GM08714 (cell line): ENCODE results near the gene IRAK2.

ENCODE experiments used
- H3K4me3 ChIP-seq: fragments of 200-500 bp; sonication (Bioruptor generic); 2 replicates; pipeline ENCODE4 v1.5.1; 2014; ENCODE audit warnings: mild to moderate bottlenecking, low read length, inconsistent platforms
- ZNF274 ChIP-seq: IDR thresholded peaks from 2 replicates; pipeline ENCODE4 v1.6.1; 2012; ENCODE audit warnings: mild to moderate bottlenecking, low read depth, low read length

Gene IRAK2

DNA sequence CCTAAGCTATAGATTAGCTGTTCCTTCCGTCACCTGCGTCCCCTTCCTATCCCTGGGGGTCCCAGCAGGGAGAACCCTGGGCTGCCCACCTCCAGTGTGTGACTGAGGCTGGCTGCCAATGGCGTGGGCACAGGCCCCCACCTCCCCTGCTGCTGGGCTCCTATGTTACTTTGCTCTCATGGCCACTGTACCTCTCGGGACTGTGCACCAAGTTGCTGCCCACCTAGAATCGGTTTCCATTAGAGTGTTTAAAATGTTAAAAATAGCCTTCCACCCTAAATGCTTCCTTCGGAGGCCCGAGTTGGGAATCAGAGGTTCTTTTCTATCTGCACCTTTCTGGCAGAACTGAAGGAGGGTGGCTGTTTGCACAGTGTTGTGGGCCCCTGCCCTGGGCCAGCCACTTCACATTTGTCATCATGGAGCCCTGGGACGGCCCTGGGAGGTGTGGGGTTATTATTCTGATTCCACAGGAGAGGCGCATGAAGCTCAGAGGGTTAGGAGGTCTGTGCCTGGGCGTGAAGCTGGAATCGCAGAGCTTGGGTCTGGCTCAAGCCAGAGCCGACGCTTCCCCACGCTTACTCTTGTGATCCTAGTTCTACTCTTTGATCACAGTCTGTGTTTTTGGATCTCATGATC, 29.1 kb downstream of the IRAK2 start:
- no peak for TF ChIP-seq ZNF274
- H3K4me3 ChIP-seq, result no peak overlapping the region

DNA sequence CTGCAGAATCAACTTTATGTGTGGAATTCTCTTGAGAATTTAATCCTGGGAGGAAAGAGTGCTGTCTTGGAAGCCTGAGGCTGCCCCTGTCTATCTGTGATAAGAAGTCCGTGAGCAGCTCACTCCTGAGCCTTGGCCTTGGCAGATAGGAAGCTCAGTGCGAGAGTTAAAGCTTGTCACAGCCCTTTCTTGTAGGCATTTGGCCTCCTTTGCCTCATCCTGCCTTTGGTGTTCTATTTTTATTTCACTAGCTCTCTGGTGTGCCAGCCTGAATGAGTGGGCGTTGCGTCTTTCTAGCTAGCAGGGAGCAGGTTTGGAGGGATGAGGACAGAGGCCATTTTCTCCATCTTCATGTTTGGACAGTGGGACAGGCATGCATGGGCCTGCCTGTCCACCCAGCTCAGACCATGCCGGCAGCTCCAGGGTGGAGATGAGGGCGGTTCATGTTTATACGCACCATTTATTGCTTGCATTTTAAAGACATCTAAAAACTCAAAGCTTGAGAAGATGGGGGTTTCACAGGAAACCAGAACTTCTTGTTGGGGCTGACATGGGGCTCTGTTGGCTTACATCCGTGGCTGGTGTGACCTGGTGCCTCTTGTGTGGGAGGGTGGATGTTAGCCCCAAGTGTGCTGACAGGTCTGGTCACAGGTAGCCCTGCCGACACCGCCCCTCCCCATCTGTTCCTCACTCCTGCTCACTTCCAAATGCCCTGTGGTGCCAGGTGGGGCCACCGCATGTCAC, 29.8 kb downstream of the IRAK2 start:
- TF ChIP-seq ZNF274, result no peak
- no peak overlapping the region; the same call in 1 of the 2 replicates for H3K4me3 ChIP-seq

DNA sequence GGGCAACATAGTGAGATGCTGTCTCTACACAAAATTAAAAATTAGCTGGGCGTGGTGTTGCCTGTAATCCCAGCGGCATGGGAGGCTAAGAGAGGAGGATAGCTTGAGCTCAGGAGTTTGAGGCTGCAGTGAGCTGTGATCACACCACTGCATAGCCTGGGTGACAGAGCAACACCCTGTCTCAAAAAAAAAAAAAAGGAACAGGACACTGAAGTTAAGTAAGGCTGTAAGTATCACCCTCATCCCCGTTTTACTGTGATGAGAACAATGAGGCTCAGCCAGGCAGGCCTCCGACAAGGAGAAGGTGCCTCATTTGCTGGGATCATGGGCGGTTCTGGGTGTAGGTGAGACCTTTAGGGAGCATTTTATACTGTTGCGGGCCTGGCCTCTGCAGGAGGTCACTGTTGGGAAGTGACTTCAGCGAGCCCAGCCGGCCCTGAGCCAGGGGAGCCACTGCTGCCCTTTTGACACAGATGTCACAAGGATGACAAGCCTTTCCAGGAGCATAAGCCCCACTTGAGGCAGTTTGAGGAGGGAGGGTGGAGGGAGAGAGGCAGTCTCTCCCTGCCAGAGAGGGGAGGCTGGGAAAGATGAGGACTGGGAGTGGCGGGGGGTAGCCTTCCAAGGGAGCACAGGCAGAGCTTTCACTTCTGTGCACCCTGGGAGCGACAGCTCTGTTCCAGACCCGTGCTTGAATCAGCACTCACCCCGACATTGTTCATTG, 30.8 kb downstream of the IRAK2 start:
- TF ChIP-seq ZNF274, result no peak
- no peak overlapping the region for H3K4me3 ChIP-seq

DNA sequence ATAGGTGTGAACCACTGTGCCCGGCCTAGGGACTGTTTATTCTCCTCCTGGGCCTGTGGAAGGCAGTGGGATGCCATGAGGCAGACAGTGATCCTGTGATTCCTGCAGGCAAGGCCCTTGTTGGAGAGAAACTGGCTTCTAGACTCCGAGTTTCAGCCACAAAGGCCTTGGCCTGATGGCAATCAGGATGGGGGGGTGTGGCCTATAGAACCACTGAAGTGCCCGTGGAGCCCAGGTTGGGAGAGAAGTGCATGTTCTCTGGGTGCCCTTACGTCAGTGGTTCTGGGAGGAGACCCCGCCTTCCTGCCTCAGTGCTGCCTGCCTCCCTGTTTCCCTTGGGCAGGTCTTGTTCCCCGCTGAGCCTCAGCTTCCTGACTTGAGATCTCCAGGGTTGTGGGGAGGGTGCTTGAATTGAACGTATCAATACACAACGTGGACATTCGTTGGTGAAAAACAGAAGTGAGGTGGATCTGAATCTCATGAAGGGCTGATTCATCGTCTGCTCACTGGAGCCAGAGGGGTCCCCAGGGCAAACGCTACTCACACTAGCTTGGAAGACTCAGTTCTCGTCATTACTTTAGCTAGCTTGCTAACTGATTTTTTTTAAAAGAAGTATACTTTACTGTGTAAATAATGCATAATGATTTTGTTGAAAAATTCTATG, 31.8 kb downstream of the IRAK2 start:
- H3K4me3 ChIP-seq, result no peak overlapping the region
- no peak for TF ChIP-seq ZNF274

DNA sequence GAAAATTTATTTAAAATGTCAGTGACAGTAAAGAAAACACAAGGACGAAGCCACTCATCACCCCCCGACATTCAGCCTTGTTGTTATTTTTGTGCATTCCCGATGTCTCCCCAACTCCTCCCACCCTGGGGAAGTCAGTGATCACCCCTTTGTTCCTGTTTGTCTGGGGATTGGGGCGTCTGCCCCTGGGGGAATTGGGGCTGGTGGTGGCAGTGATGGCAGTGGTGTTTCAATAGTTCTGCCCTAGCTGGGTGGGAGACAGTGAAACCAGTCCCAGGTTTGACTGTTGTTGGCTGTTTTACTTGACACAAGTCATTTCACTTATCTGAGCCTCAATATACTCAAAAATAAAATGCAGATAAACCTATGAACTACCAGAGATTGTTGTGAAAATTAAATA, 33.5 kb downstream of the IRAK2 start:
- no peak for TF ChIP-seq ZNF274
- H3K4me3 ChIP-seq, result no peak overlapping the region

DNA sequence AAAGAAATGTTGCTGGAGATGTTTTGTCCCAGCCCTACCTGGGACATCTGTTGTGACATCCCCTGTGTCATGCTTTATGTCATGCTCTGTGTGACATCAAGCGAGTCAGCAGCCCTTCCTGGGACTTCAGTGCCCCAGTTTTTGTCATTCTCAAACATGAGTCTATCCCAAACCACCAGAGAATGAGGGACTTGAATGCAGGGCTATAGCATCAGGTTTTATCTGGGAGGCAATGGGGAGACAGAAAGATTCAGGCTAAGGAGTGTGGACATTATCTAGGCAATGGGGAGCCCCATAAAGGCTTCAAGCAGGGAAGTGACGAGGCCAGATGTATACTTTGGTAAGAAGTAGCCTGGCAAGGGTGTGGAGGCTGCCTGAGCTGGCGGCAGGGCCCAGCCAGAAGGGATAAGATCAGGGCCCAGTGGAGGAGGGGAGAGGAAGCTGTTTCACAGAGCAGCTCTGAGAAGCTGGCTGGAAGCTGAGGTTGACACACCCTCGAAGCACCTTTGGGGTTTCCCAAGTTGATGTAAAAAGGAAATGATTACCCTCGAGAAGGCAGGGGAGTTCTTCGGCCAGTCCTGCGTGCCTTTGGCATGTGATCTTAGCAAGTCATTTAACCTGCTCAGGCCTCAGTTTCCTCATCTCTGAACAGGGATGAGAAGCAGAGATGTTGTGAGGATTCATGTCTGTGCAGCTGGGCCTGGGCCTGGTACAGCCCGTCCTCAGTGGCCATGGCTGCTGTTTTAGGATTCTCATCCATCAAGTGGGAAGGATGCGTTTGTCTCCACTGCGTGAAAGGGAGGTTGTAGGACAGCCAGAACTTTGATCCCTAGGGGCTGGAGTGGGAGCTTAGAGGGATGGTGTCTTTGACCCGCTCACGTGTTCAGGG, 34.3 kb downstream of the IRAK2 start:
- H3K4me3 ChIP-seq, result no peak overlapping the region
- TF ChIP-seq ZNF274, result no peak

DNA sequence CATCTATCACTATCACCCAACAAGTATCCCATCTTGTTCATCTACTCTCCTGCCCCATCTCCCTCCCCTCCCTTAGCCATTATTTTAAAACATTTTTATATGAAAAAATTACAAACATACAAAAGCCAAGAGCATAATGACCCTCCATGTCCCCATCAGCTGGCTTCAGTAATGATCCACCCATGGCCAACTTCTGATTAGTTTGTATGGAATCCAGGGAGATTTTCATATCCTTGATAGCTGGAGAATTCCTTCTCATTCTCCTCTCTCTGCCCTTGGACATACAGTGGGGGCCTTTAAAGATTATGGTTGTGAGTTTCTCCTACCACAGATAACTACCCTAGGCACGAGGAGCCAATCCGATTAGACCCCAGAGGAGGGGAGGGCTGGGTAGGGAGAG, 40.2 kb downstream of the IRAK2 start:
- no peak for TF ChIP-seq ZNF274
- no peak overlapping the region for H3K4me3 ChIP-seq

DNA sequence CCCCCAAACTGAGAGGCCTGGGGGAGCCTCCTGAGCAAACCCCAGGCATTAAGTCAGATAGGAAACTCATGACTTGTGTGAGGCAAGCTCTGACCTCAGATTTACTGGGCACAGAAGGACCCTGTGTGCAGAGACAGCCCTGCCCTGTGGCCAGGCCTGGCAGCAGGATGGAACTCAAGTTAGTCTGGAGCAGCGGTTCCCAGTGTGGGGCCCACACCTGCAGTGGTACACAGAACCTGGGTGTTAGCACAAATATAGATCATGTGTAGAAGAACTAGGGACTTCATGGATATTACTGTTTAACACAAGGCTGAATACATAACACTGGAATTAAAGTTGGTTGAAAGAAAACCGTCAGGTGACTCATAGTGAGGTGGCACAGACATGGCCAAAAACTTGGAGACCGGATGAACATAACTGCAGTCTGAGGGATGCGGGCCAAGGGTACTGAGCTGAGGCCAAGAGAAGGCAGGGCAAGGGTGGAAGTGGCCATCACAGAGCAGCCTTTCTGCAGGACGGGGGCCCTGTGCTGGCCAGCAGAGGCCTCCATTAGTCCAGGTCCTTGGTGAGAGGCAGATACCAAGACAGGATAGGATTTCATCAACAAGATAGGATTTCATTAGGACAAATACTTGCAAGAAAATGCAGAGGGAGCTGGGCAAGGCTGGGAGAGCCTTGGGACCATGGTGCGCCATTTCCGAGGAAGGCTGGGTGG, 40.9 kb downstream of the IRAK2 start:
- no peak overlapping the region for H3K4me3 ChIP-seq
- TF ChIP-seq ZNF274, result no peak

DNA sequence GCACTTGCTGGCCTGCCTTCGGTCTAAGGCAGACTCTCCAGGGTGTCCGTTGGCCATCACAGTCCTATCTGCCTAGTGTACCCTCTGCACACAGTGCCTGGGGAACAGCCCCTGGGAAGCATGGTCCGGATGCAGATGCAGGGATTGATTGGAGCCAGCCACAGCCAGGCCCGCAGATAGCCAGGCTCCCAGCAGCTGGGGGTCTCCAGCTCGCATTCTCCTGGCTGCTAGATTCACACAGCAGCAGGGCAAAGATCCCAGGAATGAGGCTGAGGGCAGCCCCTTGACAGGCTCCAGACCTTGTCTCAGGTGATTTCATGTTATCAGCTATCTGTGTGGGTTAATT, 41.4 kb downstream of the IRAK2 start:
- no peak for TF ChIP-seq ZNF274

DNA sequence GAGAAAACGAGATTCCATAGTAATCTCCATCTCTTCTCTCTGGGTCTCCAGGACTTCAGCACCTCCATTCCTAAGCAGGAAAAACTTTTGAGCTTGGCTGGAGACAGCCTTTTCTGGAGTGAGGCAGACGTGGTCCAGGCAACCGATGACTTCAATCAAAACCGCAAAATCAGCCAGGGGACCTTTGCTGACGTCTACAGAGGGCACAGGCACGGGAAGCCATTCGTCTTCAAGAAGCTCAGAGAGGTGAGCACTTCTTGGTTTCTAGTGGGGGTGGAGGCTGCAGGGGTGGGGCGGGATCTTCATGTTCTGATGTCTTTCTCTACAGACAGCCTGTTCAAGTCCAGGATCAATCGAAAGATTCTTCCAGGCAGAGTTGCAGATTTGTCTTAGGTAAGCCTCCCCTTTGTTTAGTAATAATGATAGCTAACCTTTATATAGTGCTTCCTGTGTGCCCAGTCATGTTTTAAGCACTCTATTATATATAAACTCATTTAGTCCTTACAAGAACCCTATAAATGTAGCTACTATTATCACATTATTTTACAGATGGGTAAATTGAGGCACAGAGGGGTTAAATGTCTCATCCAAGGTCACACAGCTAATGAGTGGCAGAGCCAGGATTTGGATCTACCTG, 48.6 kb downstream of the IRAK2 start:
- no peak overlapping the region for H3K4me3 ChIP-seq
- TF ChIP-seq ZNF274, result no peak

More for the DNA sequence above, 41.4 kb downstream of the IRAK2 start:
- H3K4me3 ChIP-seq, result no peak overlapping the region

DNA sequence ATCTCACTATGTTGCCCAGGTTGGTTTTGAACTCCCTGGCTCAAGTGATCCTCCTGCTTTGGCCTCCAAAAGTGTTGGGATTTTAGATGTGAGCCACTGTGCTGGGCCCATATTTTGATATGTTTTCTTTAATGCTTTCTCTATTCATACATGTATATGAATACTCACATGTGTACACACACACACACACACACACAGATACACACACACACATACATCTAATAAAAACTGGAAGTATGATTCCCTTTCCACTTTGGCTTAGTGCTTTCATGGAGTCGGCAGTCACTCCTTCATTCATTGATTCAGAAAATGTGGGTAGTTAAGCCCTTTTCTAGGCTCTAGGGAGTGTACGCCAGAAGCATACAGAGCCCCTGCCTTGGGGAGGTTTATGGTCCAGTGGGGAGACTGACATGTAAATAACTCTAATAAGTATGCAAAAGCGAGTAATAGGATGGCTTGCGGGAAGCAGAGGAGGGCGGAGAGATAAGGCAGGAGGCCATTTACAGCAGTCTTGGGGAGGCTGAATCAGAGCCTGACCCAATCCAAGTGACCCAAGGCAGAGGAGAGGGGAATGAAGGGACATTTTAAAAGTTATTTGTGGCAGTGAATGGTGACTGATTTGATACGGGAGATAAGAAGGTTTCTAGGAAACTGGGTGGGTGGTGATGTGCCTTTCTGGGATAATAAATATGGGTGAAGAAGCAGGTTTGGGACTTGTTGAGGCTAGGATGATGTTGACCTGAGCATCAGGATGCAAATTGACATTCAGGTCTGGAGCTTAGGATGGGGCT, 51.1 kb downstream of the IRAK2 start:
- TF ChIP-seq ZNF274, result no peak
- no peak overlapping the region for H3K4me3 ChIP-seq

DNA sequence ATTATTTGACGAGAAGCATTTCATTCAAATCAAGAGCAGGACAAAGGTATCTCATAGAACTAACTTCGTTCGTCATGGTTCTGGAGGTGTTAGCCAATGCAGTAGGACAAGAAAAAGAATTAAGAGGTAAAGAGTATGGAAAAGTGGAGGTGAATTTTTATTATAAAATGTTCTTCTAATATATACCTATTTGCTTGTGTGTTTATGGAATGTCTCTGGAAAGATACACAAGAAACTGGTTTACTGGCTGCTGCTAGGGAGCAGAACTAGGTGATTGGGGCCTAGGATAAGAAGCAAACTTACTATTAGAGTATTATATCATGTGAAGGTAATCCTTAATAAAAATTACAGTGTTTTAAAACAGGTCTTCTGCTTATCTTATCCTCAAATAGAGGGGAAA, 52.6 kb downstream of the IRAK2 start:
- no peak overlapping the region for H3K4me3 ChIP-seq
- TF ChIP-seq ZNF274, result no peak
